B cell (primary cell): ENCODE measurements around the gene ANKFY1.

Source experiments
- EZH2 ChIP-seq: IDR thresholded peaks from 2 replicates; pipeline ENCODE4 v1.6.1; 2012; ENCODE audit warnings: borderline replicate concordance, low read depth, mild to moderate bottlenecking, moderate library complexity, low read length; ENCODE audit not compliant: insufficient read depth, poor library complexity, severe bottlenecking
- TF ChIP-seq, protein P1 (sequence below): fragments of 200-600 bp; IDR thresholded peaks from one replicate; pipeline ENCODE4 v1.8.0; 2022; ENCODE audit warnings: antibody characterized with exemption, mild to moderate bottlenecking

DNA sequence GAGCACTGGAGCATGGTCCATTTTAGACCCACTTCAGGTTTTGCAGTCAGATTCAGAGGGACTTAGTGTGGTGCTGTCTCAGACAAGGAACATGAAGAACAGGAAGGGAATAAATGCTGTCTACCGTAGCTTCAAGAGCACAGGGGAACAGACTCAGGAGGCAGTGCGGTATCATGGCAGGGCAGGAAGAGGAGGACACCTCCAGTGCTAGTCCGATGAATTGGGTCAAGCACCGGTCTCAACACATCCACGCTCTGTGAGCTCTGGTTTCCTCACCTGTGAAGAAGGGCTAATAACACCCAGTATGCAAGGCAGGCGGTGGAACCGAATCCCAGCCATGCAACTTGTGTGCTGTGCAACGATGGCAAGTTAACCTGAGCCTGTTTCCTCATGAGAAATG, 3.6 kb upstream of the ANKFY1 start:
- TF ChIP-seq, protein P1, sequence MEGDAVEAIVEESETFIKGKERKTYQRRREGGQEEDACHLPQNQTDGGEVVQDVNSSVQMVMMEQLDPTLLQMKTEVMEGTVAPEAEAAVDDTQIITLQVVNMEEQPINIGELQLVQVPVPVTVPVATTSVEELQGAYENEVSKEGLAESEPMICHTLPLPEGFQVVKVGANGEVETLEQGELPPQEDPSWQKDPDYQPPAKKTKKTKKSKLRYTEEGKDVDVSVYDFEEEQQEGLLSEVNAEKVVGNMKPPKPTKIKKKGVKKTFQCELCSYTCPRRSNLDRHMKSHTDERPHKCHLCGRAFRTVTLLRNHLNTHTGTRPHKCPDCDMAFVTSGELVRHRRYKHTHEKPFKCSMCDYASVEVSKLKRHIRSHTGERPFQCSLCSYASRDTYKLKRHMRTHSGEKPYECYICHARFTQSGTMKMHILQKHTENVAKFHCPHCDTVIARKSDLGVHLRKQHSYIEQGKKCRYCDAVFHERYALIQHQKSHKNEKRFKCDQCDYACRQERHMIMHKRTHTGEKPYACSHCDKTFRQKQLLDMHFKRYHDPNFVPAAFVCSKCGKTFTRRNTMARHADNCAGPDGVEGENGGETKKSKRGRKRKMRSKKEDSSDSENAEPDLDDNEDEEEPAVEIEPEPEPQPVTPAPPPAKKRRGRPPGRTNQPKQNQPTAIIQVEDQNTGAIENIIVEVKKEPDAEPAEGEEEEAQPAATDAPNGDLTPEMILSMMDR, result no peak
- no peak for TF ChIP-seq EZH2
